ENCODE results near the gene GRK5.
"Not testable (repeated sequence)": the region's sequence is repeated elsewhere in the genome, so short reads cannot be mapped to it uniquely, and the experiment has no call there.

The GRK5 gene

GRCh38 chr10:119455609-119456434 is 248.5 kb downstream of the GRK5 start:
- no peak for DNase-seq
- intact Hi-C loops (cut with DNase I), result no loop called here

DNA sequence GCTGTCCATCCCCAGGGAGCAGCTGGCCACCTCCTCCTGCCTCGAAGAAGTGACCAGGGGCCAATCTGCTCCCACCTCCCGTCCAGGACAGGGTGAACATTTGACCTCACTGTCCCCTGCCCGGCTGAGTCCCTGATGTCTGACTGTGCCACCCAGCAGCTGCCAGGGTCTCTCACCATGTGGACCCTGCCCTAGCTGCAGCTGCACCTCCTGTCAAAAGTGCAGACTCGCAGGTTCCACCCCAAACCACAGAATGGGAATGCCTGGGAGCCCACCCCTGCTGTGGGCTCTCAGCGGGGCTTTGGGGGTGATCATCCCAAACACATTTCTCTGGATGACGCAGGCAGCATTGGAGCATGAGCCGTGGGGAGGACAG is 249.1 kb downstream of the GRK5 start:
- peak in 2 of 10 donors; percentile 56 to 77 for DNase-seq
- intact Hi-C loops (cut with DNase I), result no loop called here

- peak in 1 of 10 donors; percentile 48 for DNase-seq
- intact Hi-C loops (cut with DNase I), result no loop called here
Observed at GRCh38 chr10:119457966-119458766, 250.8 kb downstream of the GRK5 start.

DNA sequence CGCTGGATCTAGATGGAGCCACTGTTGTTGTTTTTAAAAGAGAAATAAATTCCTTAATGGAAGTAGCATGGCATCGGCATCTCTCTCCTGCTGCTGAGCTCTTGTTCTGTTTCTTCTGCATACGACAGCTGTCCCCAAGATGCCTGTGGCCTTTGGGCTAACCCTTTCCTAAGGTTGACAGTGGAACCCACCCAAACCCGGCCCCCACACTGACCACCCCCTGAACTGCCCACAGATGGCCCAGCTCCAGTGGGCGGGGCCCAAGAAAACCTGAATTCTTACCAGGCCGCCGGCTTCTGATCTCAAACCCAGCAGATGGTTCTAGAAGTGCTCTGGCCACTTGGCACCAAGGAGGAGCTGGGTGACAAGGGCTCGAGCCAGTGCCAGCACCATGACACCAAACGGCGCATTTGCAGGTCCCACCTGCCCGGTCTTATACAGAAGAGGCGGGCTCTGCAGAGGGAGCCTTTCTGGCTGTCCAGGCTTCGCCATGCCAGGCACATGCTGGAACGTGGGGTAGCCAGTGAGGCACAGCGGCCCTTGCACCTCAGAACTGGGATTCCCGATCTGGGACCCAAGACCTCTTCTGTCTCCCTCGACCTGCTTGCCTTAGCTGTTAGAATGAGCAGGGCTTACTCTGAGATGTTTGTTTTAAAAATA is 252.4 kb downstream of the GRK5 start:
- intact Hi-C loops (cut with DNase I), result no loop called here
- peak in 2 of 10 donors; percentile 54 to 59 for DNase-seq

DNA sequence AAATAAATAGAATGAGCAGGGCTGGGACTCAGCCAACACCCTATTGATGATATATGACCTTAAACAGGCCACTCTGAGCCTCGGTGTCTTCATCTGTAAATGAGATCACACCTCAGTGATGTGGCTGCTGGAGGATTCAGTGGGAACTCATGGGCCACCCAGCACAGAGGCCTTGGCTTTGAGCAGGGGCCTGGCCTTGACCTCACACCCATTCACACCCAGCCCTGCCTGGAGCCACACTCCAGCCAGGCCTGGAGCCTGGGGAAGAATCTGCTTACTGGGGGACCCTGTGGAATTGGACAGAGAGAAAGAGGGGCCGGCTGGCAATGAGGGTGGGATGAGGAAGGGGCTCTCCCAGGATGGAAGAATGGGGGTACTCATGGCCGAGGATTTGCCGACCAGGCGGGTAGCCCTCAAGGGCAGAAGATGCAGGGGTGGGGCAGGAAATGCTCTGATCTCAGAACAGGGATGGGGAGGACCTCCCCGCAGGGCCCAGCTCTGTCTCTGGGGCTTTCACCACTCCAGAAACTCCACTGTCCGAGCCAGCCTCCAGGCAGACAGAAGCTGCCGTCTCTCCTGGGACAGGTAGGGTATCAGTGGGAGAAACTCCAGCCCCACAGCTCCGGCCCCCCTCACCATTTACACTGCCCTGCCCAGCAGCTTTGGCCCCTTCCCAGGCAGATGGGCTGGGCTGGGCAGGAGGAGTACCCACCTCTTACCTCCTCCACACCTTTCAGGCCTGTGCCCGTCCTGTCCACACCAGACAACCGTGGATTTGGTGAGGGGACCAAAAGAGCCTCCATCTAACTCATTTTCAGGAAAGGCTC is 253.2 kb downstream of the GRK5 start:
- DNase-seq, result peak in 2 of 10 donors; percentile 59 to 67
- intact Hi-C loops (cut with DNase I), result no loop called here

- DNase-seq, result peak in 2 of 10 donors; percentile 12 to 34
- intact Hi-C loops (cut with DNase I), result no loop called here
Observed at GRCh38 chr10:119461380-119461779, 254.0 kb downstream of the GRK5 start.

DNA sequence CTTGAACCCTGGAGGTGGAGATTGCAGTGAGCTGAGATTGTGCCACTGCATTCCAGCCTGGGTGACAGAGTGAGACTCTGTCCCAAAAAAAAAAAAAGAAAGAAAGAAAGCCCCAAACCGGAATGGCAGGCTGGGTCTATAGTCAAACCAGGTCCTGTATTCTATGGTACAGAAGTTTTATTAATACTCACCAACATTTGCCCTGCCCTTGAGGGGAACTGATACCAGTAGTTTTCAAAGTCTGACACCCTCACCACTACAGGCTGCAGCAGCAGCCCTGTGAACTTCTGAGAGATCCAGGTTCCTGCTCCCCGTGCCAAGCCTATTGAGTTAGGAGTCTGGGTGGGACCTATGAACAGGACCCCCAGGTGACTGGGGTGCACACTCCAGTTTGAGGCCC is 254.6 kb downstream of the GRK5 start:
- DNase-seq, result peak in 2 of 10 donors; percentile 4 to 26
- intact Hi-C loops (cut with DNase I), result no loop called here

DNA sequence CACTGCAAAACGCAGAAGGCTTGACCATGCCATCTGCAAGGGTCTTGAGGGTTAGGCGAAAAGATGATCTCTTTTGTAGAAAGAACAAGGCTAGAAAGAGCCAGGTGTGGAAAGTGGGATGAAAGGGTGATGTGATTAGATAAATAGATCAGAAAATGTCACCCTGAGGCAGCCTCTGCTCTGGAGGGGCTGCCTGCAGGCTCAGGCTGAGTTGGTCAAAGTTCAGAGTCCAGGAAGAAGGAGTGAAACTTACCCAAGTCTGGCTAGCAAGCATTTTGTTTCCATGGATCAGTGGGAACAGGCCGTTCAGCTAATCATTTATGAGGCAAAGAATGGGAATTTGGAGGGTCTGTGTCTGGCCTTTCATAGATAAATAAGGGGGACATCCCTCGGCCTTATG is 255.4 kb downstream of the GRK5 start:
- DNase-seq, result peak in 1 of 10 donors; percentile 9
- intact Hi-C loops (cut with DNase I), result no loop called here

DNA sequence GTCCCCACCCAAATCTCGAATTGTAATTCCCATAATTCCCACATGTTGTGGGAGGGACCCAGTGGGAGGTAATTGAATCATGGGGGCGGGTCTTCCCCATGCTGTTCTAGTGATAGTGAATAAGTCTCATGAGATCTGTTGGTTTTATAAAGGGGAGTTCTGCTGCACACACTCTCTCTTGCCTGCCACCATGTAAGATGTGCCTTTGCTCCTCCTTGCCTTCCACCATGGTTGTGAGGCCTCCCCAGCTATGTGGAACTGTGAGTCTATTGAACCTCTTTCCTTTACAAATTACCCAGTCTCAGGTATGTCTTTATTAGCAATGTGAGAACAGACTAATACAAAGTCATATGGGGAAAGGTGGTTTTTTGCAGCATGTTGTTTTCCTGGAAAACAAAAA is 255.8 kb downstream of the GRK5 start:
- DNase-seq, result peak in 1 of 10 donors; percentile 2
- intact Hi-C loops (cut with DNase I), result not testable (repeated sequence)

DNA sequence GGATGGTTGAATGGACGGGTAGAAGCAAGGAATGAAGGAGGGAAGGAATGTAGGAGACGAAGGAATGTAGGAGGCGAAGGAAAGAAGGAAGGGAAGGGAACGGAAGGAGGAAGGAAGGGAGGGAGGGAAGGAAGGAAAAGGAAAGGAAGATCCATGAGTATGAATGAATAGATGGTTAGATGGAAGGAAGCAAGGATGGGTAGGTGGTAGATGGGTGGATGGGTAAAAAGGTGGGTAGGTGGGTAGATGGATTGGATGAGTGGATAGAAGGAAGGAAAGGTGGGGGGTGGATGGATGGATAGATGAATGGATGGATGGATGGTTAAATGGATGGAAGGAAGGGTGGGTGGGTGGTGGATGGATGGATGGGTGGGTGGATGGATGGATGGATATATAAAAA is 257.7 kb downstream of the GRK5 start:
- no peak for DNase-seq
- intact Hi-C loops (cut with DNase I), result loop anchor here (2.0 kb wide), 1 partner anchor 32 kb away; no protein-coding TSS in a partner anchor

DNA sequence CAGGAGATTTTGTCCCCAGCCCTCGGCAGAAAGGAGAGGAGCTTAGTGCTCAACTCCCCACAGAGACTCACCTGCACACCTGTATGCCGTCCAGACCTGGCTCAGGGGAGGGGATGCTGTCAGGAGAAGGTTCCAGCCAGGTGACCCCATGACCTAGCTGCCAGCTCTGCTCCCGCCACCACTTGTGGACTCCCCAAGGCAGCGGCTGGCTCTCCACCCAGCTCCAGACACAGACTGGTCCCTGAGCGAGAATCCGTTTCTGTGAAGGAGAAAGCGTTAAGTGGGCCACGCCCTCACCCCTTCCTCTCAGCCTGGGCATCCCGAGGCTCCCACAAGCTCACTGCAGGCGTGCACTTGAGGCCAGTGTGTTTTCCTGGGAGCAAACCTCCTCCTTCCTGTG is 258.7 kb downstream of the GRK5 start:
- intact Hi-C loops (cut with DNase I), result no loop called here
- DNase-seq, result peak in 2 of 10 donors; percentile 48 to 57

- intact Hi-C loops (cut with DNase I), result no loop called here
- DNase-seq, result peak in 2 of 10 donors; percentile 69 to 72
Observed at GRCh38 chr10:119466655-119467054, 259.3 kb downstream of the GRK5 start.

- intact Hi-C loops (cut with DNase I), result no loop called here
- DNase-seq, result peak in 2 of 10 donors; percentile 41 to 49
Observed at GRCh38 chr10:119468542-119469324, 261.4 kb downstream of the GRK5 start.

- peak in 2 of 10 donors; percentile 50 to 71 for DNase-seq
- intact Hi-C loops (cut with DNase I), result no loop called here
Observed at GRCh38 chr10:119469325-119469707, 261.9 kb downstream of the GRK5 start.

DNA sequence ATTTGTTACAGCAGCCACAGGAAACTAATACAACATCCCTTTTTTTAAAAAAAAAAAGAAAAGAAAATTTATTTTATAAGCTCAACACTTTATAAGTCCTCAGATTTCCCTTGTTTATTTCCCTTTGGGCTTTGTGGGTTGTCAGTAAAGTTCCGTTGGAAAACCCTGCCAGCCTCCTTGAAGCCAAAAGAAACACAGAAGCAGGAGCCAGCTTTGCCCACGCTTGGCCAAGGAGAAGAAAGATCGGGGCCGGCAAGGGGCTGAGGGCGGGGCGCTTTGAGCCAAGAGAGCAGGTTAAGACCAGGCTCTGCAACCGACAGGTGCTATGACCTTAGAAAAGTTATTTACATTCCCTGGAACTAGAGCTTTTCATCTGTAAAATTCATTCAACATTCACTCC is 262.5 kb downstream of the GRK5 start:
- intact Hi-C loops (cut with DNase I), result no loop called here
- DNase-seq, result peak in 2 of 10 donors; percentile 17 to 43

DNA sequence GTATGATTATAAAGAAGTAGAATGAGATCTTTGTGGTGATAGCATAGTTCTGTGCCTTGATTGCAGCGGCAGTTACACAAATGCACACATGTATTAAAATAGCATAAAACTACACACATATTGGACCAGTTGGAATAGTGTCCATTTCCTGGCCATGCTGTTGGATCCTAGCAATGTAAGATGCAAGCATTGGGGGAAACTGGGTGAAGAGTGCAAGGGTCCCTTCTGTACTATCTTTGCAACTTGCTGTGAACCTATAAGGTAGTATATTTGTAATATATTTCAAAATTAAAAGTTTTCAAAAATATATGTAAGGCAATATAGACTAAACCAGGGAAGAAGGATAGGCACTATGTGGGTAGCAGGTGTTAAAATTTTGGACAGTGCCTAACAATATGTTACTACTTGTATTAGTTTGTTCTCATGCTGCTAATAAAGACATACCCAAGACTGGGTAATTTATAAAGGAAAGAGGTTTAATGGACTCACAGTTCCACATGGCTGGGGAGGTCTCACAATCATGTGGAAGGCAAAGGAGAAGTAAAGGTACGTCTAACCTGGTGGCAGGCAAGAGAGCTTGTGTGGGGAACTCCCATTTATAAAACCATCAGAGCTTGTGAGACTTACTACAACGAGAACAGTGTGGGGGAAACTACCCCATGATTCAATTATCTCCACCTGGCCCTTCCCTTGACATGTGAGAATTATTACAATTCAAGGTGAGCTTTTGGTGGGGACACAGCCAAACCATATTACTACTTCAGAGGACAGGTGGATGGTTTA is 263.7 kb downstream of the GRK5 start:
- intact Hi-C loops (cut with DNase I), result no loop called here
- peak in 1 of 10 donors; percentile 2 for DNase-seq

- intact Hi-C loops (cut with DNase I), result no loop called here
- no peak for DNase-seq
Observed at GRCh38 chr10:119473771-119474170, 266.4 kb downstream of the GRK5 start.

GRCh38 chr10:119474606-119475005 is 267.2 kb downstream of the GRK5 start:
- intact Hi-C loops (cut with DNase I), result no loop called here
- DNase-seq, result peak in 2 of 10 donors; percentile 57 to 72
